ENCODE measurements around the gene SIPA1L3. TPM values are rescaled to one million over a fixed set of nuclear protein-coding genes. Genes with fewer than 3 reads are reported as not detected.
A peak's percentile ranks its signal among the peaks of the same experiment; 100 is the strongest.

The SIPA1L3 gene
- polyA plus RNA-seq, 2 of the 4 experiments (the other 2 are of a cell fraction) = 28.9 to 50.6 TPM

DNA sequence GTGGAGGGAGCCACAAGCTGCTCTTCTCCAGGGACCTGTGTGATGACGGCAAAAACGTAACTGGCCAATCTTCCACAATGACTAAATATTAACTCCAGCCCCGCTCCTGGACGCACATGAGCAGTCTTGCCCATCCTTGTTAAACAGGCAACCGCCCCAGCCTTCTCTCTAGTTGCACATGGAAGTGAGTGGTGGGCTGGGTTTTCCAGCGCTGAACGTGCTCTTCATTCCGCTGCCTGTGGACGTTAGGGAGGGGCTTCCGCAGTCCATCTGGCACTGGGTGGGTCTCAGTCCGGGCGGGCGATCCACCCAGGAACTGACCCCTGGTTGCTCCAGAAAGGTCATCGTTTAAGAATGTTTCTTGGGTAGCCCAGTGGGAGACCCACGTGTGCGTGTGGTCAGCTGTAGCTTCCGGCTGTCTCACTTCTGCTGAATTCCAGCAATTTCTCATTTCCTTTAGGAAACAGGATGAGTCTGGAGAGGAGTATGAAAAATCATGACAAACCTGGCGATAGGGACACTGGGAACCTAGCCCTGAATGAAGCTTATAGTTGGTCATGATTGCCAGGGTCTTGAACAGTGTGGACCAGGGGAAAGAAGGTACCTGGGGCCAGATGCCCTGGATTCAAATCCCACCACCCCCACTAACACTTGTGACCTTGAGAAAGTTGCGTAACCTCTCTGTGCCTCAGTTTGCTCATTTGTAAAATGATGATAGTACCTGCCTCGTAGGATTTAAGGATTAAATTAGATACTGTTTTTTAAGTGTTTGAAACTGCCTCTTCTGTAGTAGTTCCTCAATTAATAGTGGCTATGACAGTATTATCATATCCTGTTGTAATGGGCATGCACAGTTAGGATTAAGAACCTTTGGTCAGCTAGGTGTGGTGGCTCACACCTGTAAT, 92.6 kb downstream of the SIPA1L3 start (continued):
- TF ChIP-seq, protein P1, sequence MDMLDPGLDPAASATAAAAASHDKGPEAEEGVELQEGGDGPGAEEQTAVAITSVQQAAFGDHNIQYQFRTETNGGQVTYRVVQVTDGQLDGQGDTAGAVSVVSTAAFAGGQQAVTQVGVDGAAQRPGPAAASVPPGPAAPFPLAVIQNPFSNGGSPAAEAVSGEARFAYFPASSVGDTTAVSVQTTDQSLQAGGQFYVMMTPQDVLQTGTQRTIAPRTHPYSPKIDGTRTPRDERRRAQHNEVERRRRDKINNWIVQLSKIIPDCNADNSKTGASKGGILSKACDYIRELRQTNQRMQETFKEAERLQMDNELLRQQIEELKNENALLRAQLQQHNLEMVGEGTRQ (IDR thresholded peaks at IDR 0.05) = peak; percentile 90
- TF ChIP-seq, protein P2, sequence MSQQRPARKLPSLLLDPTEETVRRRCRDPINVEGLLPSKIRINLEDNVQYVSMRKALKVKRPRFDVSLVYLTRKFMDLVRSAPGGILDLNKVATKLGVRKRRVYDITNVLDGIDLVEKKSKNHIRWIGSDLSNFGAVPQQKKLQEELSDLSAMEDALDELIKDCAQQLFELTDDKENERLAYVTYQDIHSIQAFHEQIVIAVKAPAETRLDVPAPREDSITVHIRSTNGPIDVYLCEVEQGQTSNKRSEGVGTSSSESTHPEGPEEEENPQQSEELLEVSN (IDR thresholded peaks at IDR 0.05; ENCODE audit: borderline replicate concordance, low read depth) = 0 out of 2 replicates have a peak, but pooled peaks have one; percentile 51
- TF ChIP-seq FOSB (CRISPR knock-in tag; IDR thresholded peaks at IDR 0.05) = peak; percentile 55; the same call in 1 of the 2 replicates
- peak; percentile 92; the same call in 1 of the 2 replicates for TF ChIP-seq ZNF302 (CRISPR knock-in tag; IDR thresholded peaks at IDR 0.05)
- no peak for TF ChIP-seq CBX2 (IDR thresholded peaks at IDR 0.05; ENCODE audit: borderline replicate concordance, low read depth)
- TF ChIP-seq NFE2L2 (conservative IDR thresholded peaks at IDR 0.05; ENCODE audit: low read length) = no peak
- TF ChIP-seq, protein P3, sequence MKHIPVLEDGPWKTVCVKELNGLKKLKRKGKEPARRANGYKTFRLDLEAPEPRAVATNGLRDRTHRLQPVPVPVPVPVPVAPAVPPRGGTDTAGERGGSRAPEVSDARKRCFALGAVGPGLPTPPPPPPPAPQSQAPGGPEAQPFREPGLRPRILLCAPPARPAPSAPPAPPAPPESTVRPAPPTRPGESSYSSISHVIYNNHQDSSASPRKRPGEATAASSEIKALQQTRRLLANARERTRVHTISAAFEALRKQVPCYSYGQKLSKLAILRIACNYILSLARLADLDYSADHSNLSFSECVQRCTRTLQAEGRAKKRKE (CRISPR knock-in tag; IDR thresholded peaks at IDR 0.05; ENCODE audit: low read depth) = peak; percentile 93
- no peak for TF ChIP-seq TFCP2L1 (CRISPR knock-in tag; IDR thresholded peaks at IDR 0.05)
- TF ChIP-seq, protein P4, sequence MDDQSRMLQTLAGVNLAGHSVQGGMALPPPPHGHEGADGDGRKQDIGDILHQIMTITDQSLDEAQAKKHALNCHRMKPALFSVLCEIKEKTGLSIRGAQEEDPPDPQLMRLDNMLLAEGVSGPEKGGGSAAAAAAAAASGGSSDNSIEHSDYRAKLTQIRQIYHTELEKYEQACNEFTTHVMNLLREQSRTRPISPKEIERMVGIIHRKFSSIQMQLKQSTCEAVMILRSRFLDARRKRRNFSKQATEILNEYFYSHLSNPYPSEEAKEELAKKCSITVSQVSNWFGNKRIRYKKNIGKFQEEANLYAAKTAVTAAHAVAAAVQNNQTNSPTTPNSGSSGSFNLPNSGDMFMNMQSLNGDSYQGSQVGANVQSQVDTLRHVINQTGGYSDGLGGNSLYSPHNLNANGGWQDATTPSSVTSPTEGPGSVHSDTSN (IDR thresholded peaks at IDR 0.05) = peak; percentile 90
- TF ChIP-seq RCOR1 (IDR thresholded peaks at IDR 0.05; ENCODE audit: low read depth, low read length) = no peak
- TF ChIP-seq, protein P5, sequence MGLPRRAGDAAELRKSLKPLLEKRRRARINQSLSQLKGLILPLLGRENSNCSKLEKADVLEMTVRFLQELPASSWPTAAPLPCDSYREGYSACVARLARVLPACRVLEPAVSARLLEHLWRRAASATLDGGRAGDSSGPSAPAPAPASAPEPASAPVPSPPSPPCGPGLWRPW (IDR thresholded peaks at IDR 0.05) = 0 out of 2 replicates have a peak, but pooled peaks have one; percentile 25
- no peak for TF ChIP-seq NR3C1 (IDR thresholded peaks at IDR 0.05)
- TF ChIP-seq, protein P6, sequence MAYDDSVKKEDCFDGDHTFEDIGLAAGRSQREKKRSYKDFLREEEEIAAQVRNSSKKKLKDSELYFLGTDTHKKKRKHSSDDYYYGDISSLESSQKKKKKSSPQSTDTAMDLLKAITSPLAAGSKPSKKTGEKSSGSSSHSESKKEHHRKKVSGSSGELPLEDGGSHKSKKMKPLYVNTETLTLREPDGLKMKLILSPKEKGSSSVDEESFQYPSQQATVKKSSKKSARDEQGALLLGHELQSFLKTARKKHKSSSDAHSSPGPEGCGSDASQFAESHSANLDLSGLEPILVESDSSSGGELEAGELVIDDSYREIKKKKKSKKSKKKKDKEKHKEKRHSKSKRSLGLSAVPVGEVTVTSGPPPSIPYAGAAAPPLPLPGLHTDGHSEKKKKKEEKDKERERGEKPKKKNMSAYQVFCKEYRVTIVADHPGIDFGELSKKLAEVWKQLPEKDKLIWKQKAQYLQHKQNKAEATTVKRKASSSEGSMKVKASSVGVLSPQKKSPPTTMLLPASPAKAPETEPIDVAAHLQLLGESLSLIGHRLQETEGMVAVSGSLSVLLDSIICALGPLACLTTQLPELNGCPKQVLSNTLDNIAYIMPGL (CRISPR knock-in tag; IDR thresholded peaks at IDR 0.05; ENCODE audit: borderline replicate concordance) = peak; percentile 39; the same call in 1 of the 2 replicates
- TF ChIP-seq POLR2AphosphoS2 (conservative IDR thresholded peaks at IDR 0.05; ENCODE audit: low read length) = no peak
- TF ChIP-seq MAZ (IDR thresholded peaks at IDR 0.05; ENCODE audit: borderline replicate concordance, low read depth, low read length) = no peak
- no peak for TF ChIP-seq ZC3H11A (IDR thresholded peaks at IDR 0.05)
- TF ChIP-seq PHF8 (IDR thresholded peaks at IDR 0.05; ENCODE audit: borderline replicate concordance, low read depth) = no peak
- TF ChIP-seq CEBPB (IDR thresholded peaks at IDR 0.05) = peak; percentile 88 to 94
- no peak for TF ChIP-seq RNF2 (IDR thresholded peaks at IDR 0.05; ENCODE audit: borderline replicate concordance, low read depth)
- 0 out of 2 replicates have a peak, but pooled peaks have one; percentile 4 for TF ChIP-seq RFX5 (IDR thresholded peaks at IDR 0.05)
- peak; percentile 92 for TF ChIP-seq HEYL (CRISPR knock-in tag; IDR thresholded peaks at IDR 0.05)
- TF ChIP-seq FOXS1 (CRISPR knock-in tag; IDR thresholded peaks at IDR 0.05) = peak; percentile 49; the same call in 1 of the 2 replicates
- TF ChIP-seq EP300 (IDR thresholded peaks at IDR 0.05) = peak; percentile 82 to 94; a peak in 3 of 5 replicates
- peak; percentile 85 to 94 for TF ChIP-seq JUN (IDR thresholded peaks at IDR 0.05)
- TF ChIP-seq KDM1A (IDR thresholded peaks at IDR 0.05; ENCODE audit: low read depth) = no peak
- peak; percentile 91 for TF ChIP-seq HOXB5 (CRISPR knock-in tag; IDR thresholded peaks at IDR 0.05)
- TF ChIP-seq HDAC2 (IDR thresholded peaks at IDR 0.05) = no peak; the same call in 1 of the 2 replicates
- TF ChIP-seq, protein P7, sequence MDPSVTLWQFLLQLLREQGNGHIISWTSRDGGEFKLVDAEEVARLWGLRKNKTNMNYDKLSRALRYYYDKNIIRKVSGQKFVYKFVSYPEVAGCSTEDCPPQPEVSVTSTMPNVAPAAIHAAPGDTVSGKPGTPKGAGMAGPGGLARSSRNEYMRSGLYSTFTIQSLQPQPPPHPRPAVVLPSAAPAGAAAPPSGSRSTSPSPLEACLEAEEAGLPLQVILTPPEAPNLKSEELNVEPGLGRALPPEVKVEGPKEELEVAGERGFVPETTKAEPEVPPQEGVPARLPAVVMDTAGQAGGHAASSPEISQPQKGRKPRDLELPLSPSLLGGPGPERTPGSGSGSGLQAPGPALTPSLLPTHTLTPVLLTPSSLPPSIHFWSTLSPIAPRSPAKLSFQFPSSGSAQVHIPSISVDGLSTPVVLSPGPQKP (IDR thresholded peaks at IDR 0.05; ENCODE audit: low read depth, low read length) = no peak
- peak; percentile 0 for TF ChIP-seq MAFK (IDR thresholded peaks at IDR 0.05; ENCODE audit: partially characterized antibody)
- TF ChIP-seq GATA3 (IDR thresholded peaks at IDR 0.05; ENCODE audit: borderline replicate concordance) = peak; percentile 96
- TF ChIP-seq, protein P8, sequence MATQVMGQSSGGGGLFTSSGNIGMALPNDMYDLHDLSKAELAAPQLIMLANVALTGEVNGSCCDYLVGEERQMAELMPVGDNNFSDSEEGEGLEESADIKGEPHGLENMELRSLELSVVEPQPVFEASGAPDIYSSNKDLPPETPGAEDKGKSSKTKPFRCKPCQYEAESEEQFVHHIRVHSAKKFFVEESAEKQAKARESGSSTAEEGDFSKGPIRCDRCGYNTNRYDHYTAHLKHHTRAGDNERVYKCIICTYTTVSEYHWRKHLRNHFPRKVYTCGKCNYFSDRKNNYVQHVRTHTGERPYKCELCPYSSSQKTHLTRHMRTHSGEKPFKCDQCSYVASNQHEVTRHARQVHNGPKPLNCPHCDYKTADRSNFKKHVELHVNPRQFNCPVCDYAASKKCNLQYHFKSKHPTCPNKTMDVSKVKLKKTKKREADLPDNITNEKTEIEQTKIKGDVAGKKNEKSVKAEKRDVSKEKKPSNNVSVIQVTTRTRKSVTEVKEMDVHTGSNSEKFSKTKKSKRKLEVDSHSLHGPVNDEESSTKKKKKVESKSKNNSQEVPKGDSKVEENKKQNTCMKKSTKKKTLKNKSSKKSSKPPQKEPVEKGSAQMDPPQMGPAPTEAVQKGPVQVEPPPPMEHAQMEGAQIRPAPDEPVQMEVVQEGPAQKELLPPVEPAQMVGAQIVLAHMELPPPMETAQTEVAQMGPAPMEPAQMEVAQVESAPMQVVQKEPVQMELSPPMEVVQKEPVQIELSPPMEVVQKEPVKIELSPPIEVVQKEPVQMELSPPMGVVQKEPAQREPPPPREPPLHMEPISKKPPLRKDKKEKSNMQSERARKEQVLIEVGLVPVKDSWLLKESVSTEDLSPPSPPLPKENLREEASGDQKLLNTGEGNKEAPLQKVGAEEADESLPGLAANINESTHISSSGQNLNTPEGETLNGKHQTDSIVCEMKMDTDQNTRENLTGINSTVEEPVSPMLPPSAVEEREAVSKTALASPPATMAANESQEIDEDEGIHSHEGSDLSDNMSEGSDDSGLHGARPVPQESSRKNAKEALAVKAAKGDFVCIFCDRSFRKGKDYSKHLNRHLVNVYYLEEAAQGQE (IDR thresholded peaks at IDR 0.05) = no peak
